Loucy (cell line): Measurements from ENCODE around the gene PLOD3.

ENCODE experiments used
- H2AFZ ChIP-seq: fragments of 200-600 bp; sonication (generic); 2 replicates; pipeline ENCODE4 v1.6.0; 2016; ENCODE audit warnings: antibody characterized with exemption, mild to moderate bottlenecking, low read length, moderate library complexity
- H3F3A ChIP-seq: fragments of 200-600 bp; 2 replicates; pipeline ENCODE4 v1.6.0; 2016; ENCODE audit warnings: antibody characterized with exemption, low read depth, mild to moderate bottlenecking
- H3K27me3 ChIP-seq: fragments of 200-600 bp; sonication (generic); 2 replicates; pipeline ENCODE4 v1.6.1; 2014; ENCODE audit warnings: low read length, mild to moderate bottlenecking; ENCODE audit not compliant: insufficient read depth, poor library complexity, severe bottlenecking
- H3K36me3 ChIP-seq: fragments of 200-600 bp; sonication (generic); 2 replicates; pipeline ENCODE4 v1.6.1; 2016; ENCODE audit warnings: low read length; ENCODE audit not compliant: insufficient read depth
- H3K4me1 ChIP-seq: fragments of 200-600 bp; sonication (generic); 2 replicates; pipeline ENCODE4 v1.5.1; 2014; ENCODE audit warnings: low read length, mild to moderate bottlenecking; ENCODE audit not compliant: insufficient read depth, poor library complexity, severe bottlenecking
- H3K4me2 ChIP-seq: fragments of 200-600 bp; sonication (generic); 2 replicates; pipeline ENCODE4 v1.6.0; 2014; ENCODE audit warnings: antibody characterized with exemption, low read length, low read depth, mild to moderate bottlenecking; ENCODE audit not compliant: poor library complexity, severe bottlenecking
- H3K4me3 ChIP-seq: fragments of 200-600 bp; sonication (generic); 2 replicates; pipeline ENCODE4 v1.5.1; 2014; ENCODE audit warnings: low read length, mild to moderate bottlenecking, mixed read lengths; ENCODE audit not compliant: poor library complexity, severe bottlenecking
- H3K79me2 ChIP-seq: fragments of 200-600 bp; sonication (generic); 2 replicates; pipeline ENCODE4 v1.6.1; 2014; ENCODE audit warnings: low read length; ENCODE audit not compliant: insufficient read depth
- H3K9ac ChIP-seq: fragments of 200-600 bp; sonication (generic); 2 replicates; pipeline ENCODE4 v1.6.0; 2014; ENCODE audit warnings: mild to moderate bottlenecking, low read depth, low read length, moderate library complexity; ENCODE audit not compliant: poor library complexity, severe bottlenecking
- H3K9me2 ChIP-seq: fragments of 200-600 bp; sonication (generic); replicated peaks from 2 replicates; pipeline ENCODE4 v1.6.1; 2016; ENCODE audit warnings: low read depth, low read length, mixed read lengths
- H3K9me3 ChIP-seq: fragments of 200-600 bp; sonication (generic); 2 replicates; pipeline ENCODE4 v1.6.1; 2014; ENCODE audit warnings: mild to moderate bottlenecking, antibody characterized with exemption, low read length, low read depth; ENCODE audit not compliant: insufficient read depth
- H4K20me1 ChIP-seq: fragments of 200-600 bp; sonication (generic); 2 replicates; pipeline ENCODE4 v1.6.0; 2014; ENCODE audit warnings: antibody characterized with exemption, low read length, mild to moderate bottlenecking; ENCODE audit not compliant: insufficient read depth, poor library complexity, severe bottlenecking
- CTCF ChIP-seq: fragments of 200-600 bp; sonication (generic); conservative IDR thresholded peaks from 2 replicates; pipeline ENCODE4 v1.5.1; 2014; ENCODE audit warnings: mild to moderate bottlenecking, antibody characterized with exemption, low read length
- EZH2phosphoT487 ChIP-seq: fragments of 200-600 bp; IDR thresholded peaks from 2 replicates; pipeline ENCODE4 v1.6.1; 2018; ENCODE audit warnings: antibody characterized with exemption, mild to moderate bottlenecking, moderate library complexity, borderline replicate concordance

Gene PLOD3

GRCh38 chr7:101239191-101239950 is 22.0 kb upstream of the PLOD3 start:
- peaks cover 24% of the 10 kb centered on the region for H3K79me2 ChIP-seq
- H3K36me3 ChIP-seq, result no peaks in the 10 kb centered on the region
- H3K9me2 ChIP-seq, result no peaks in the 10 kb centered on the region
- no peak overlapping the region for H3K4me3 ChIP-seq
- H2AFZ ChIP-seq, result no peak overlapping the region
- no peak overlapping the region for H3K4me2 ChIP-seq
- H3F3A ChIP-seq, result no peaks in the 10 kb centered on the region
- H3K9ac ChIP-seq, result no peak overlapping the region
- H3K27me3 ChIP-seq, result no peaks in the 10 kb centered on the region
- no peaks in the 10 kb centered on the region for H3K9me3 ChIP-seq
- TF ChIP-seq CTCF, result no peak
- TF ChIP-seq EZH2phosphoT487, result no peak
- peaks cover 8% of the 10 kb centered on the region for H4K20me1 ChIP-seq
- H3K4me1 ChIP-seq, result peaks cover 7% of the 10 kb centered on the region

GRCh38 chr7:101238226-101239182 is 21.1 kb upstream of the PLOD3 start:
- no peaks in the 10 kb centered on the region for H3F3A ChIP-seq
- H3K9me3 ChIP-seq, result no peaks in the 10 kb centered on the region
- H3K4me3 ChIP-seq, result no peak overlapping the region
- no peaks in the 10 kb centered on the region for H3K36me3 ChIP-seq
- peaks cover under 1% of the 10 kb centered on the region for H3K4me1 ChIP-seq
- H3K79me2 ChIP-seq, result peaks cover 15% of the 10 kb centered on the region
- no peak overlapping the region for H3K4me2 ChIP-seq
- H3K9ac ChIP-seq, result no peak overlapping the region
- no peak overlapping the region for H2AFZ ChIP-seq
- H3K9me2 ChIP-seq, result no peaks in the 10 kb centered on the region
- no peaks in the 10 kb centered on the region for H3K27me3 ChIP-seq
- H4K20me1 ChIP-seq, result peaks cover under 1% of the 10 kb centered on the region
- TF ChIP-seq EZH2phosphoT487 (no peak), CTCF (no peak)

GRCh38 chr7:101237206-101238067 is 20.1 kb upstream of the PLOD3 start, which contains the start of gene CLDN15:
CLDN15 (minus strand) TSS chr7:101237802; CDS start chr7:101237581, 221 bp downstream.
- TF ChIP-seq EZH2phosphoT487 (no peak), CTCF (no peak)
- no peak within 1 kb of the TSS for H3K4me2 ChIP-seq
- no peaks in the 10 kb centered on the region for H3K27me3 ChIP-seq
- H3K4me1 ChIP-seq, result no peaks in the 10 kb centered on the region
- H4K20me1 ChIP-seq, result no peaks in the 10 kb centered on the region
- H3K36me3 ChIP-seq, result no peaks in the 10 kb centered on the region
- H3F3A ChIP-seq, result no peaks in the 10 kb centered on the region
- no peaks in the 10 kb centered on the region for H3K9me3 ChIP-seq
- H3K79me2 ChIP-seq, result peaks cover 7% of the 10 kb centered on the region; the same call in 1 of the 2 replicates
- H3K9ac ChIP-seq, result no peak within 1 kb of the TSS
- no peaks in the 10 kb centered on the region for H3K9me2 ChIP-seq
- no peak within 1 kb of the TSS for H3K4me3 ChIP-seq
- no peak within 1 kb of the TSS for H2AFZ ChIP-seq
